Measurements from ENCODE around the gene FOXR1. TPM values are rescaled to one million over a fixed set of nuclear protein-coding genes. Genes with fewer than 3 reads are reported as not detected.
"Not testable (repeated sequence)": the region's sequence is repeated elsewhere in the genome, so short reads cannot be mapped to it uniquely, and the experiment has no call there.

The FOXR1 gene
- polyA plus RNA-seq, 1 experiment: not detected

GRCh38 chr11:118953265-118953664, 18.3 kb upstream of the FOXR1 start:
- ChIA-PET CTCF (interaction anchor here (0.8 to 13.4 kb wide), 2 partner anchors 264 to 294 kb away, joined by 3 to 136 read pairs; no protein-coding TSS in a partner anchor), POLR2A (no interaction called here)
- Histone ChIP-seq H3K36me3 (ENCODE audit: control insufficient read depth, insufficient read depth, low read length) (no peaks in the 10 kb centered on the region), H3K27me3 (ENCODE audit: control insufficient read depth, insufficient read depth, low read length) (peaks cover 18% of the 10 kb centered on the region), H3K4me3 (ENCODE audit: low read depth, low read length) (no peak overlapping the region)
- TF ChIP-seq, protein P1, sequence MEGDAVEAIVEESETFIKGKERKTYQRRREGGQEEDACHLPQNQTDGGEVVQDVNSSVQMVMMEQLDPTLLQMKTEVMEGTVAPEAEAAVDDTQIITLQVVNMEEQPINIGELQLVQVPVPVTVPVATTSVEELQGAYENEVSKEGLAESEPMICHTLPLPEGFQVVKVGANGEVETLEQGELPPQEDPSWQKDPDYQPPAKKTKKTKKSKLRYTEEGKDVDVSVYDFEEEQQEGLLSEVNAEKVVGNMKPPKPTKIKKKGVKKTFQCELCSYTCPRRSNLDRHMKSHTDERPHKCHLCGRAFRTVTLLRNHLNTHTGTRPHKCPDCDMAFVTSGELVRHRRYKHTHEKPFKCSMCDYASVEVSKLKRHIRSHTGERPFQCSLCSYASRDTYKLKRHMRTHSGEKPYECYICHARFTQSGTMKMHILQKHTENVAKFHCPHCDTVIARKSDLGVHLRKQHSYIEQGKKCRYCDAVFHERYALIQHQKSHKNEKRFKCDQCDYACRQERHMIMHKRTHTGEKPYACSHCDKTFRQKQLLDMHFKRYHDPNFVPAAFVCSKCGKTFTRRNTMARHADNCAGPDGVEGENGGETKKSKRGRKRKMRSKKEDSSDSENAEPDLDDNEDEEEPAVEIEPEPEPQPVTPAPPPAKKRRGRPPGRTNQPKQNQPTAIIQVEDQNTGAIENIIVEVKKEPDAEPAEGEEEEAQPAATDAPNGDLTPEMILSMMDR (IDR thresholded peaks at IDR 0.05; ENCODE audit: insufficient read depth, low read depth, low read length): no peak
- no peak for DNase-seq (ENCODE audit: low read depth)

GRCh38 chr11:118953976-118954375, 17.6 kb upstream of the FOXR1 start:
- H3K4me3 ChIP-seq (ENCODE audit: low read depth, low read length); POLR2A ChIA-PET; H3K36me3 ChIP-seq (ENCODE audit: control insufficient read depth, insufficient read depth, low read length); DNase-seq (ENCODE audit: low read depth): not testable (repeated sequence)
- H3K27me3 ChIP-seq (ENCODE audit: control insufficient read depth, insufficient read depth, low read length): peaks cover 18% of the 10 kb centered on the region
- CTCF ChIA-PET: interaction anchor here (0.6 to 13.4 kb wide), 6 partner anchors 9 to 265 kb away, joined by 3 to 136 read pairs (median 4); no protein-coding TSS in a partner anchor

GRCh38 chr11:118956094-118956846, 15.3 kb upstream of the FOXR1 start, which contains the start of gene UPK2:
TSS of gene UPK2 (plus strand) at chr11:118956298. CDS start at chr11:118956351, 53 bp downstream.
- TF ChIP-seq, protein P1 (IDR thresholded peaks at IDR 0.05; ENCODE audit: insufficient read depth, low read depth, low read length): peak; percentile 95
- H3K4me3 ChIP-seq (ENCODE audit: low read depth, low read length): no peak within 1 kb of the TSS
- ChIA-PET POLR2A (interaction anchor here (0.6 kb wide), 1 partner anchor 264 kb away, joined by 3 read pairs; no protein-coding TSS in a partner anchor), CTCF (interaction anchor here (0.6 to 13.4 kb wide), 27 partner anchors 9 to 323 kb away, joined by 3 to 136 read pairs (median 5); partner anchors contain the start of genes BCL9L, FOXR1 and TREH)
- H3K36me3 ChIP-seq (ENCODE audit: control insufficient read depth, insufficient read depth, low read length): no peaks in the 10 kb centered on the region
- peaks cover 19% of the 10 kb centered on the region for H3K27me3 ChIP-seq (ENCODE audit: control insufficient read depth, insufficient read depth, low read length)
- DNase-seq (ENCODE audit: low read depth): no peak

GRCh38 chr11:118956847-118957469, 14.6 kb upstream of the FOXR1 start:
- no peaks in the 10 kb centered on the region for H3K36me3 ChIP-seq (ENCODE audit: control insufficient read depth, insufficient read depth, low read length)
- POLR2A ChIA-PET: interaction anchor here (0.6 kb wide), 1 partner anchor 264 kb away, joined by 3 read pairs; no protein-coding TSS in a partner anchor
- DNase-seq (ENCODE audit: low read depth): no peak
- peaks cover 18% of the 10 kb centered on the region for H3K27me3 ChIP-seq (ENCODE audit: control insufficient read depth, insufficient read depth, low read length)
- CTCF ChIA-PET: interaction anchor here (0.6 to 13.4 kb wide), 30 partner anchors 9 to 324 kb away, joined by 3 to 136 read pairs (median 5); partner anchors contain the start of genes BCL9L, FOXR1 and TREH
- no peak overlapping the region for H3K4me3 ChIP-seq (ENCODE audit: low read depth, low read length)
- TF ChIP-seq, protein P1 (IDR thresholded peaks at IDR 0.05; ENCODE audit: insufficient read depth, low read depth, low read length): no peak

DNA sequence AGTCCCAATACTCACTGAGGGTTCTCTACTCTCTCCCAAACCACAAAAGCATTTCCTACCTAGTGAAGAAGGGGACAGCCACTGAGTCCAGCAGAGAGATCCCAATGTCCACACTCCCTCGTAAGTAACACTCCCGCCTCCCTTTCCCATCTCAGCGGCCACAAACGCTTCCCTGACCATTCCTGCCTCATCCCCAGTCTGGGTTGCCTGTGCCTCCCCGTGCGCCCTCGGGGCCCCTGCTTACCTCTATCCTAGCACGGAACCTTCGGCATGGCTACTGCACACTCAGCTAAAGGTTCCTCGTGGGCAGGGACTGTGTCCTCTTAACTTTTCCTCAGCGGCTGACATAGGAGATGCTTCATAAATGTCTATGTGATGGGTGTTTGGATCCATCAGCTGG, 14.0 kb upstream of the FOXR1 start:
- Histone ChIP-seq H3K4me3 (ENCODE audit: low read depth, low read length) (no peak overlapping the region), H3K27me3 (ENCODE audit: control insufficient read depth, insufficient read depth, low read length) (peaks cover 16% of the 10 kb centered on the region), H3K36me3 (ENCODE audit: control insufficient read depth, insufficient read depth, low read length) (no peaks in the 10 kb centered on the region)
- no peak for DNase-seq (ENCODE audit: low read depth)
- ChIA-PET POLR2A (no interaction called here), CTCF (interaction anchor here (0.6 to 13.4 kb wide), 19 partner anchors 10 to 301 kb away, joined by 3 to 136 read pairs (median 5); partner anchors contain the start of genes FOXR1 and TREH)
- TF ChIP-seq, protein P1 (IDR thresholded peaks at IDR 0.05; ENCODE audit: insufficient read depth, low read depth, low read length): no peak

Data from BJ (cell line).